ENCODE results near the gene PGAP1.

DNA sequence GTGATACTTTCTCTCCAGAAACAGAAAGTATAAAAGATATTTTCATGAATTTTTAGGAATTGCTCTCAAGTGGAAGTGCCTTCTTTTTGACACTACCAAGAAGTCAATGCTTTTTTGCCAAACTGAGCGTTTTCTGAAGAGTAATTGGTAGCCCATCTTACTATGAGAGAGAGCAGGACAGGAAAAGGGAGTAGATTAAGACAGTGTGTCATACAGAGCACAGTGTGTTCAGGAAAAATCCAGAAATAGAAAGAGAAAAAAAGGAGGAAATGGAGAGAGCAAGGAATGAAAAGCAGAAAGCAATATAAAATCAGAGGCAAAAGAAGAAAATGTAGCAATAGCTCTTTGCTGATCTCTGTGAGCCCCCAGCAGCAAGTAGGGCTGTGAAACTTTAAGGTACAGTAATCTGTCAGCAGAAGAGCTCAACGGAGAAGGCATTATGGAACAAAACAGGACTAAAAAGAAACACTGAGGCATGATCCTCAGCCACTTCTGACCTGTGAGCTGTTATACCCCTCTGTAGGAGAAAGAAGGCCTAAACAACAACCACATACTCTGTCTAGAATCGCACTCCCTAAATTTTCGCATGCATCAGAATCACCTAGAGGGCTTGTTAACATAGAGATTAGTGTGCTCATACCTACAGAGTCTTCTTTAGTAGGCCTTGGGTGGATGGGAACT is 15.0 kb upstream of the PGAP1 start:
- TF ChIP-seq POLR2AphosphoS5 (IDR thresholded peaks at IDR 0.05) (no peak), EP300 (IDR thresholded peaks at IDR 0.05; ENCODE audit: low read depth) (no peak)
